ENCODE data around the gene MBOAT7.
A peak's percentile ranks its signal among the peaks of the same experiment; 100 is the strongest.

DNA sequence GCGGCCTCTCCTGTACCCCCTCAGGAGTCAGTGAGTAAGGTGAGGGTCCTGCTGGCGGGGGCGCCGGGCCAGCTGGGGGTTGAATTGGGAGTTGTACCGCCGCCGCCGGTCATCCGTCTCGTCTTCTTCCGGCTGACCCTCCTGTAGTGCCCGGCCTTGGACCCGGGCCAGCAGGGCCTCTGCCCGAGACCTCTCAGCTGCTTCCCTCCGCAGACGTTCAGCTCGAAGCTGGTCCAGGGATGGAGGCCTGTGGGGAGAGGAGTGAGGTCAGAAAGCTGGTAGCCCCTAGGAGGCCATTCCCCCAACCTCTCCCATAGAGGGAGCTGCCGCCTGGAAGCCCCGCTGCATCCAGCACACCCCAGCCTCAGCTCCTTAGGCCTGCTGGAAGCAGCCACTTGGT, 33.7 kb downstream of the MBOAT7 start:
- TF ChIP-seq ASH2L (IDR thresholded peaks at IDR 0.05; ENCODE audit: low read length): no peak
- no peak for TF ChIP-seq ZNF274 (IDR thresholded peaks at IDR 0.05; ENCODE audit: borderline replicate concordance, extremely low read depth, low read length)
- TF ChIP-seq, protein P1, sequence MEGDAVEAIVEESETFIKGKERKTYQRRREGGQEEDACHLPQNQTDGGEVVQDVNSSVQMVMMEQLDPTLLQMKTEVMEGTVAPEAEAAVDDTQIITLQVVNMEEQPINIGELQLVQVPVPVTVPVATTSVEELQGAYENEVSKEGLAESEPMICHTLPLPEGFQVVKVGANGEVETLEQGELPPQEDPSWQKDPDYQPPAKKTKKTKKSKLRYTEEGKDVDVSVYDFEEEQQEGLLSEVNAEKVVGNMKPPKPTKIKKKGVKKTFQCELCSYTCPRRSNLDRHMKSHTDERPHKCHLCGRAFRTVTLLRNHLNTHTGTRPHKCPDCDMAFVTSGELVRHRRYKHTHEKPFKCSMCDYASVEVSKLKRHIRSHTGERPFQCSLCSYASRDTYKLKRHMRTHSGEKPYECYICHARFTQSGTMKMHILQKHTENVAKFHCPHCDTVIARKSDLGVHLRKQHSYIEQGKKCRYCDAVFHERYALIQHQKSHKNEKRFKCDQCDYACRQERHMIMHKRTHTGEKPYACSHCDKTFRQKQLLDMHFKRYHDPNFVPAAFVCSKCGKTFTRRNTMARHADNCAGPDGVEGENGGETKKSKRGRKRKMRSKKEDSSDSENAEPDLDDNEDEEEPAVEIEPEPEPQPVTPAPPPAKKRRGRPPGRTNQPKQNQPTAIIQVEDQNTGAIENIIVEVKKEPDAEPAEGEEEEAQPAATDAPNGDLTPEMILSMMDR (IDR thresholded peaks at IDR 0.05; ENCODE audit: control extremely low read depth in 1 of 3, insufficient read depth in 1 of 3, low read depth in 1 of 3, low read length in 3 of 3): peak; percentile 27 to 47 (median 29)
- no peak for TF ChIP-seq GABPA (IDR thresholded peaks at IDR 0.05; ENCODE audit: borderline replicate concordance, insufficient read depth, low read length)
- no peak for TF ChIP-seq SIN3A (conservative IDR thresholded peaks at IDR 0.05 in 1 of 2, IDR thresholded peaks at IDR 0.05 in 1 of 2; ENCODE audit: low read depth in 1 of 2, low read length in 2 of 2)
